OCI-LY1 (cell line): ENCODE results near the gene CPEB1.

Experiments used
- EZH2 ChIP-seq: fragments of 200-600 bp; sonication (generic), shearing (Covaris generic); IDR thresholded peaks from 2 replicates; pipeline ENCODE4 v1.8.0; 2017; ENCODE audit warnings: borderline replicate concordance, mixed run types, mild to moderate bottlenecking, antibody characterized with exemption, low read length, moderate library complexity, mixed read lengths
- TF ChIP-seq, protein P1 (sequence below): fragments of 200-600 bp; sonication (generic), shearing (Covaris generic); IDR thresholded peaks from 2 replicates; pipeline ENCODE4 v1.5.1; 2017; ENCODE audit warnings: mild to moderate bottlenecking, antibody characterized with exemption, low read length, moderate library complexity, mixed read lengths

DNA sequence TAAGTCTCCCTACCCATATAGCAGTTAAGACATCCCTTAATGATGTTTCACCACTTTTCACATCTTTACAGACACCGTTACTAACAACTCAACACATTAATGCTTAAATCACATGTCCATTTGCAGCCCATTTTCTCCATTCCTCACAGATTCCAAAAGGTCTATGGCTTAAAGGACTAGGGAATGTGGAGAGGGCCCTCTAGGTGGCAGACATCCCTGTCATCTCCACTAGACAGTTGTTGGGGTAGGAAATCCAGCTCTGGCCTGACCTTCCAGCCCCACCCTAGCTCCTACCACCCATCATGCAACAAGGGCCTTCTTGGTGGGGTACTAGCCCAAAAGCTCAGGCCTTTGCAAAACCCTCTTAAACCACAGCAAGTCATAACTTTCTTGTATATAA lies 25.2 kb downstream of the CPEB1 start:
- TF ChIP-seq, protein P1, sequence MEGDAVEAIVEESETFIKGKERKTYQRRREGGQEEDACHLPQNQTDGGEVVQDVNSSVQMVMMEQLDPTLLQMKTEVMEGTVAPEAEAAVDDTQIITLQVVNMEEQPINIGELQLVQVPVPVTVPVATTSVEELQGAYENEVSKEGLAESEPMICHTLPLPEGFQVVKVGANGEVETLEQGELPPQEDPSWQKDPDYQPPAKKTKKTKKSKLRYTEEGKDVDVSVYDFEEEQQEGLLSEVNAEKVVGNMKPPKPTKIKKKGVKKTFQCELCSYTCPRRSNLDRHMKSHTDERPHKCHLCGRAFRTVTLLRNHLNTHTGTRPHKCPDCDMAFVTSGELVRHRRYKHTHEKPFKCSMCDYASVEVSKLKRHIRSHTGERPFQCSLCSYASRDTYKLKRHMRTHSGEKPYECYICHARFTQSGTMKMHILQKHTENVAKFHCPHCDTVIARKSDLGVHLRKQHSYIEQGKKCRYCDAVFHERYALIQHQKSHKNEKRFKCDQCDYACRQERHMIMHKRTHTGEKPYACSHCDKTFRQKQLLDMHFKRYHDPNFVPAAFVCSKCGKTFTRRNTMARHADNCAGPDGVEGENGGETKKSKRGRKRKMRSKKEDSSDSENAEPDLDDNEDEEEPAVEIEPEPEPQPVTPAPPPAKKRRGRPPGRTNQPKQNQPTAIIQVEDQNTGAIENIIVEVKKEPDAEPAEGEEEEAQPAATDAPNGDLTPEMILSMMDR: no peak
- no peak for TF ChIP-seq EZH2
